A549 (cell line): Measurements from ENCODE around the gene MAP2K1. TPM values are rescaled to one million over a fixed set of nuclear protein-coding genes. Genes with fewer than 3 reads are reported as not detected.

Experiments
- ATAC-seq, 2 experiments: fragments of 200-7000 bp in 1 of 2; fragments of >200 bp in 1 of 2; cut with Nextera tagmentation in 1 of 2; cut with Tn5 transposase in 1 of 2; 3 replicates each; pipeline versions ENCODE4 v1.8.0 to v1.9.1; 2018 to 2020; ENCODE audit warnings: mild to moderate bottlenecking in 1 of 2, moderate library complexity in 1 of 2
- CTCF ChIA-PET: fragments of 300-600 bp; sonication (Branson Sonifier 250); formaldehyde crosslinking; extraction: SDS; loops from one replicate; lab custom pipeline; 2021; ENCODE audit warnings: antibody characterized with exemption, inconsistent platforms; lab: Yijun Ruan, JAX
- POLR2A ChIA-PET: fragments of 350-600 bp; formaldehyde crosslinking; extraction: SDS; loops from one replicate; lab custom pipeline; 2021; ENCODE audit warnings: antibody characterized with exemption, inconsistent platforms; lab: Yijun Ruan, JAX
- DNase-seq, 2 experiments: peaks; one replicate each; pipeline versions ENCODE4 v3.0.0 to v3.0.0-alpha.2; 2011 to 2016; ENCODE audit warnings: low read depth in 1 of 2, low spot score in 1 of 2
- FAIRE-seq: peaks from 2 replicates; lab custom pipeline; 2011; peaks lifted over from hg19 to GRCh38; lab: Jason Lieb, UNC
- H3K27ac ChIP-seq, 2 experiments: fragments of >200 bp; sonication (Bioruptor Twin); formaldehyde crosslinking; 3 replicates each; pipeline ENCODE4 v1.5.1; 2016 to 2017
- H3K4me1 ChIP-seq: fragments of >200 bp; sonication (Bioruptor Twin); formaldehyde crosslinking; 3 replicates; pipeline ENCODE4 v1.6.1; 2016
- H3K4me2 ChIP-seq: fragments of >200 bp; sonication (Bioruptor Twin); formaldehyde crosslinking; 3 replicates; pipeline ENCODE4 v1.6.1; 2016
- H3K4me3 ChIP-seq: fragments of >200 bp; sonication (Bioruptor Twin); formaldehyde crosslinking; 3 replicates; pipeline ENCODE4 v1.5.1; 2016
- H3K9me3 ChIP-seq: fragments of >200 bp; sonication (Bioruptor Twin); formaldehyde crosslinking; 3 replicates; pipeline ENCODE4 v1.6.1; 2016
- ATOH8 ChIP-seq: fragments of 250-450 bp; sonication (Bioruptor Pico); IDR thresholded peaks from 2 replicates; pipeline ENCODE4 v1.5.0; 2020; ENCODE audit warnings: low read depth, mild to moderate bottlenecking, moderate library complexity
- CEBPB ChIP-seq, 2 experiments: fragments of >200 bp in 1 of 2; sonication (Bioruptor Twin) in 1 of 2; formaldehyde crosslinking in 1 of 2; IDR thresholded peaks; 2 replicates each; pipeline ENCODE4 v1.6.1; 2012 to 2016
- CHD2 ChIP-seq: fragments of 150-350 bp; IDR thresholded peaks from 2 replicates; pipeline ENCODE4 v1.6.1; 2014; ENCODE audit warnings: low read length; ENCODE audit not compliant: partially characterized antibody
- CHD4 ChIP-seq: fragments of 200-600 bp; sonication (generic); IDR thresholded peaks from 2 replicates; pipeline ENCODE4 v1.6.1; 2016; ENCODE audit warnings: antibody characterized with exemption, mild to moderate bottlenecking, borderline replicate concordance
- E2F6 ChIP-seq: IDR thresholded peaks from 2 replicates; pipeline ENCODE4 v1.6.1; 2012; ENCODE audit warnings: low read depth, borderline replicate concordance
- EHMT2 ChIP-seq: fragments of 200-600 bp; sonication (generic); IDR thresholded peaks from 2 replicates; pipeline ENCODE4 v1.6.1; 2016; ENCODE audit warnings: antibody characterized with exemption, low read depth, mild to moderate bottlenecking, moderate library complexity
- ESRRA ChIP-seq: fragments of 150-350 bp; IDR thresholded peaks from 2 replicates; pipeline ENCODE4 v1.6.1; 2014; ENCODE audit warnings: mild to moderate bottlenecking, low read length, borderline replicate concordance
- FOXS1 ChIP-seq: fragments of 250-450 bp; sonication (Bioruptor Pico); IDR thresholded peaks from 2 replicates; pipeline ENCODE4 v1.5.0; 2020; ENCODE audit warnings: mild to moderate bottlenecking, moderate library complexity
- HDAC2 ChIP-seq: fragments of 200-600 bp; sonication (generic); IDR thresholded peaks from 2 replicates; pipeline ENCODE4 v1.6.1; 2016
- JUN ChIP-seq, 2 experiments: fragments of >200 bp; sonication (Bioruptor Twin); formaldehyde crosslinking; IDR thresholded peaks; 2 replicates in 1 of 2; 3 replicates in 1 of 2; pipeline ENCODE4 v1.6.1; 2016 to 2017
- KDM5A ChIP-seq: fragments of 200-600 bp; sonication (generic); IDR thresholded peaks from 2 replicates; pipeline ENCODE4 v1.6.1; 2016; ENCODE audit warnings: antibody characterized with exemption, mild to moderate bottlenecking
- MAFK ChIP-seq: fragments of 450-650 bp; IDR thresholded peaks from 2 replicates; pipeline ENCODE4 v1.6.1; 2014; ENCODE audit not compliant: partially characterized antibody
- NFE2L2 ChIP-seq: fragments of 150-350 bp; conservative IDR thresholded peaks from 2 replicates; pipeline ENCODE4 v1.6.1; 2014; ENCODE audit warnings: low read length
- PBX3 ChIP-seq: IDR thresholded peaks from 2 replicates; pipeline ENCODE4 v1.6.1; 2012
- POLR2AphosphoS2 ChIP-seq: conservative IDR thresholded peaks from 2 replicates; pipeline ENCODE4 v1.6.1; 2012; ENCODE audit warnings: low read length, improper control_type of control experiment, inconsistent platforms
- RARB ChIP-seq: fragments of 250-450 bp; sonication (Bioruptor Pico); IDR thresholded peaks from 2 replicates; pipeline ENCODE4 v1.8.0; 2021; ENCODE audit warnings: mild to moderate bottlenecking, moderate library complexity
- RCOR1 ChIP-seq: fragments of 150-350 bp; IDR thresholded peaks from 2 replicates; pipeline ENCODE4 v1.6.1; 2014; ENCODE audit warnings: antibody characterized with exemption, low read length, low read depth
- RNF2 ChIP-seq: fragments of 200-600 bp; sonication (generic); IDR thresholded peaks from 2 replicates; pipeline ENCODE4 v1.6.1; 2016; ENCODE audit warnings: low read depth, mild to moderate bottlenecking, antibody characterized with exemption, moderate library complexity, borderline replicate concordance
- SMC3 ChIP-seq: fragments of >200 bp; sonication (Bioruptor Twin); formaldehyde crosslinking; IDR thresholded peaks from 3 replicates; pipeline ENCODE4 v1.6.1; 2018; ENCODE audit warnings: inconsistent platforms
- SREBF2 ChIP-seq: fragments of 450-650 bp; IDR thresholded peaks from 2 replicates; pipeline ENCODE4 v1.6.1; 2014; ENCODE audit warnings: mild to moderate bottlenecking, moderate library complexity
- ZC3H11A ChIP-seq: fragments of 450-650 bp; IDR thresholded peaks from 2 replicates; pipeline ENCODE4 v1.6.1; 2014; ENCODE audit warnings: antibody characterized with exemption, mild to moderate bottlenecking
- ZNF302 ChIP-seq: fragments of 250-450 bp; sonication (Bioruptor Pico); IDR thresholded peaks from 2 replicates; pipeline ENCODE4 v1.9.0; 2021; ENCODE audit warnings: inconsistent platforms, mild to moderate bottlenecking, moderate library complexity
- WGBS: methylation state at CpG from one replicate; pipeline ENCODE4 v1.1.6; 2017; ENCODE audit errors: missing lambda C conversion rate; 5-methylcytosine and 5-hydroxymethylcytosine counted together
- polyA plus RNA-seq, 4 experiments: library from polyadenylated mRNA; depleted of rRNA in 3 of 4; stranded (reverse); fragments of >200 nt; fragmentation: RNase III in 1 of 4; extraction: RNeasy Plus Mini Kit Qiagen cat#74134 plus additional on column Dnase treatment in 1 of 4; gene quantifications; 2 replicates in 3 of 4; 3 replicates in 1 of 4; pipeline ENCODE4 v1.2.3, GENCODE V29; 2011 to 2017
- TF ChIP-seq, protein P1 (sequence below): fragments of >200 bp; sonication (Bioruptor Twin); formaldehyde crosslinking; IDR thresholded peaks from 2 replicates; pipeline ENCODE4 v1.6.1; 2016
- TF ChIP-seq, protein P2 (sequence below): fragments of >200 bp; sonication (Bioruptor Twin); formaldehyde crosslinking; IDR thresholded peaks from 3 replicates; pipeline ENCODE4 v1.6.1; 2016
- TF ChIP-seq, protein P3 (sequence below): fragments of 250-450 bp; sonication (Bioruptor Pico); IDR thresholded peaks from 2 replicates; pipeline ENCODE4 v1.5.0; 2021; ENCODE audit warnings: mild to moderate bottlenecking, moderate library complexity, borderline replicate concordance

MAP2K1 gene
- polyA plus RNA-seq, 2 of the 4 experiments (the other 2 are of a cell fraction): 30.3 to 41.9 TPM

DNA sequence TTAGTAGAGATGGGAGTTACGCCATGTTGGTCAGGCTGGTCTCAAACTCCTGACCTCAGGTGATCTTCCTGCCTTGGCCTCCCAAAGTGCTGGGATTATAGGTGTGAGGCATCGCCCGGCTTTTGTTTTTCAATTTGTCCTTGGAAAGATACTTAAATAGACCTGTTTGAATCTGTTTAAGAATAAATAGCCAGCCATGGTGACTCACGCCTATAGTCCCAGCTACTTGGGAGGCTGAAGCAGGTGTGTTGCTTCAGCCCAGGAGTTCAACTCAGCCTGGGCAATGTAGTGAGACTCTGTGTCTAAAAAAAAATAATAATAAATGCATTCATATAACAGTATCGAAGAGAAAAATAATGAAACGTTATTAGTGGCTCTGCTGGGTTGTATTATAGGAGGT lies 93.6 kb downstream of the MAP2K1 start (continued):
- no peak for TF ChIP-seq E2F6
- TF ChIP-seq, all 56 proteins: peak for 0

GRCh38 chr15:66481107-66481856 lies 94.6 kb downstream of the MAP2K1 start:
- FAIRE-seq (no peak), DNase-seq (no peak), ATAC-seq (peak in 1 of 2 experiments; percentile 19; a peak in 1 of 6 replicates)
- no peak overlapping the region for H3K4me2 ChIP-seq
- H3K4me1 ChIP-seq: peaks cover 9% of the 10 kb centered on the region
- WGBS: 92% methylated on average over 10 of the region's 10 CpGs
- CTCF ChIA-PET: interaction anchor here (0.5 to 2.0 kb wide), 6 partner anchors 11 to 977 kb away, joined by 3 to 16 read pairs (median 4); partner anchors contain the start of gene SNAPC5
- no peak overlapping the region for H3K27ac ChIP-seq
- TF ChIP-seq EHMT2 (no peak), CHD2 (no peak), FOXS1 (CRISPR knock-in tag) (no peak), CHD4 (no peak), KDM5A (no peak)
- TF ChIP-seq, protein P1, sequence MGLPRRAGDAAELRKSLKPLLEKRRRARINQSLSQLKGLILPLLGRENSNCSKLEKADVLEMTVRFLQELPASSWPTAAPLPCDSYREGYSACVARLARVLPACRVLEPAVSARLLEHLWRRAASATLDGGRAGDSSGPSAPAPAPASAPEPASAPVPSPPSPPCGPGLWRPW: no peak
- TF ChIP-seq, protein P2, sequence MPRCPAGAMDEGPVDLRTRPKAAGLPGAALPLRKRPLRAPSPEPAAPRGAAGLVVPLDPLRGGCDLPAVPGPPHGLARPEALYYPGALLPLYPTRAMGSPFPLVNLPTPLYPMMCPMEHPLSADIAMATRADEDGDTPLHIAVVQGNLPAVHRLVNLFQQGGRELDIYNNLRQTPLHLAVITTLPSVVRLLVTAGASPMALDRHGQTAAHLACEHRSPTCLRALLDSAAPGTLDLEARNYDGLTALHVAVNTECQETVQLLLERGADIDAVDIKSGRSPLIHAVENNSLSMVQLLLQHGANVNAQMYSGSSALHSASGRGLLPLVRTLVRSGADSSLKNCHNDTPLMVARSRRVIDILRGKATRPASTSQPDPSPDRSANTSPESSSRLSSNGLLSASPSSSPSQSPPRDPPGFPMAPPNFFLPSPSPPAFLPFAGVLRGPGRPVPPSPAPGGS: no peak
- H3K4me3 ChIP-seq: no peak overlapping the region
- H3K9me3 ChIP-seq: no peaks in the 10 kb centered on the region
- POLR2A ChIA-PET: no interaction called here

DNA sequence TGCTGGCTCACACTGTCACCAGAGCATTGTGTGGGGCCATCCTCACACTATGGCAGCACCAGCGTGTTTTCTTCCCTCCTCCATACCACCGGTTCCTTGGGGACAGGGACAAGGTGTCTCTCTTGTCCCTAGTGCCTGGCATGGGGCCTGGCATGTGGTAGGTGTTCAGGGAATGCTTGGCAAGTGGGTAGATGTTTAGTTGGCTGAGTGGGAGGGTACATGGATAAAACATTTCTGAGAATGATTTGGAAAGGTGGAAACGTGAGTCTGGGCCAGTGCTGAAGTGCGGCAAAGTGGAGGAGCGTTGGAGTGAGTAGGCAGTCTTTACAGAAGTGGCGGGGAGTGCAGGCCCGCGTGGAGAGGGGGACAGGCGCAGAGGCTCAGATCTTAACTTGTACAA lies 95.8 kb downstream of the MAP2K1 start:
- CTCF ChIA-PET: interaction anchor here (1.0 to 3.6 kb wide), 4 partner anchors 13 to 77 kb away, joined by 3 to 29 read pairs (median 4); partner anchors contain the start of gene SNAPC5
- DNase-seq: no peak
- peak overlapping the region in 1 of 2 experiments; percentile 40; a peak in 2 of 6 replicates for H3K27ac ChIP-seq
- no peak; a peak in 1 of 6 replicates for ATAC-seq
- no peak for TF ChIP-seq SREBF2
- no peak for TF ChIP-seq ATOH8 (CRISPR knock-in tag)
- no peak for TF ChIP-seq CEBPB (IDR thresholded peaks at IDR 0.05)
- TF ChIP-seq, protein P3, sequence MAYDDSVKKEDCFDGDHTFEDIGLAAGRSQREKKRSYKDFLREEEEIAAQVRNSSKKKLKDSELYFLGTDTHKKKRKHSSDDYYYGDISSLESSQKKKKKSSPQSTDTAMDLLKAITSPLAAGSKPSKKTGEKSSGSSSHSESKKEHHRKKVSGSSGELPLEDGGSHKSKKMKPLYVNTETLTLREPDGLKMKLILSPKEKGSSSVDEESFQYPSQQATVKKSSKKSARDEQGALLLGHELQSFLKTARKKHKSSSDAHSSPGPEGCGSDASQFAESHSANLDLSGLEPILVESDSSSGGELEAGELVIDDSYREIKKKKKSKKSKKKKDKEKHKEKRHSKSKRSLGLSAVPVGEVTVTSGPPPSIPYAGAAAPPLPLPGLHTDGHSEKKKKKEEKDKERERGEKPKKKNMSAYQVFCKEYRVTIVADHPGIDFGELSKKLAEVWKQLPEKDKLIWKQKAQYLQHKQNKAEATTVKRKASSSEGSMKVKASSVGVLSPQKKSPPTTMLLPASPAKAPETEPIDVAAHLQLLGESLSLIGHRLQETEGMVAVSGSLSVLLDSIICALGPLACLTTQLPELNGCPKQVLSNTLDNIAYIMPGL (CRISPR knock-in tag): no peak
- no peak for TF ChIP-seq CHD2
- no peak for TF ChIP-seq PBX3
- no peak for TF ChIP-seq ZC3H11A
- TF ChIP-seq ZNF302 (CRISPR knock-in tag): no peak
- no peak for TF ChIP-seq SMC3
- TF ChIP-seq NFE2L2: no peak
- TF ChIP-seq KDM5A: no peak
- TF ChIP-seq, protein P1: no peak
- no peak for TF ChIP-seq MAFK
- TF ChIP-seq ESRRA: no peak
- TF ChIP-seq RARB: no peak
- no peak for TF ChIP-seq POLR2AphosphoS2
- no peak for TF ChIP-seq HDAC2
- TF ChIP-seq JUN (IDR thresholded peaks at IDR 0.05): no peak
- TF ChIP-seq RNF2: no peak
- TF ChIP-seq RCOR1: no peak
- TF ChIP-seq, all 56 proteins: peak for 0
- H3K4me2 ChIP-seq: peak overlapping the region; percentile 13; the same call in 1 of the 3 replicates
- no peak for FAIRE-seq
- H3K4me3 ChIP-seq: no peak overlapping the region
- POLR2A ChIA-PET: no interaction called here
- H3K9me3 ChIP-seq: no peaks in the 10 kb centered on the region
- 88% methylated on average over 9 of the region's 9 CpGs for WGBS
- peaks cover 9% of the 10 kb centered on the region for H3K4me1 ChIP-seq
